Measurements from ENCODE around the gene TNK2.

- no peak for TF ChIP-seq CTCF (IDR thresholded peaks at IDR 0.05)
- TF ChIP-seq POLR2A (IDR thresholded peaks at IDR 0.05) = no peak
Measured at GRCh38 chr3:195896361-195897080, 11.8 kb downstream of the TNK2 start.
